Activated naive CD8-positive, alpha-beta T cell treated with anti-CD3 and anti-CD28 coated beads, Interleukin-2, amount 10 ng/mL, durations not matched to agents 7 days and 5 days (primary cell): ENCODE results near the gene UBE2D4. TPM values are rescaled to one million over a fixed set of nuclear protein-coding genes. Genes with fewer than 3 reads are reported as not detected.

ENCODE experiments used
- ATAC-seq: fragments of 150-1000 bp; cut with Tn5 transposase; one replicate; pipeline ENCODE4 v1.10.0; 2021; ENCODE audit warnings: low read depth, moderate library complexity
- POLR2A ChIA-PET: fragments of 350-600 bp; sonication (Branson Sonifier 250); formaldehyde crosslinking; loops from one replicate; lab custom pipeline; 2021; ENCODE audit warnings: antibody characterized with exemption; lab: Charles Lee
- DNase-seq: peaks from one replicate; pipeline ENCODE4 v3.0.0; 2021
- H3K27ac Mint-ChIP-seq: one replicate; pipeline ENCODE4 v1.8.0; 2022; ENCODE audit warnings: mild to moderate bottlenecking, mixed read lengths
- H3K27me3 Mint-ChIP-seq: one replicate; pipeline ENCODE4 v1.8.0; 2022; ENCODE audit warnings: mild to moderate bottlenecking, moderate library complexity, mixed read lengths
- H3K36me3 Mint-ChIP-seq: one replicate; pipeline ENCODE4 v1.8.0; 2021; ENCODE audit warnings: mild to moderate bottlenecking, mixed read lengths
- H3K4me1 Mint-ChIP-seq: one replicate; pipeline ENCODE4 v1.8.0; 2021; ENCODE audit warnings: mixed read lengths
- H3K4me3 Mint-ChIP-seq: one replicate; pipeline ENCODE4 v1.8.0; 2022; ENCODE audit warnings: mild to moderate bottlenecking, moderate library complexity, mixed read lengths
- H3K9me3 Mint-ChIP-seq: one replicate; pipeline ENCODE4 v1.8.0; 2021; ENCODE audit warnings: mixed read lengths
- total RNA-seq, 2 experiments: library from RNA; stranded (reverse); gene quantifications; one replicate each; pipeline ENCODE4 v1.2.3, GENCODE V29; 2021

Gene UBE2D4
- 1 to 10 TPM; 6.2 to 7.5 TPM for total RNA-seq

- Mint-ChIP-seq H3K4me3 (peak within 1 kb of the TSS; percentile 91), H3K9me3 (no peaks in the 10 kb centered on the region), H3K4me1 (peaks cover 17% of the 10 kb centered on the region), H3K27me3 (no peaks in the 10 kb centered on the region), H3K27ac (peak within 1 kb of the TSS; percentile 93), H3K36me3 (peaks cover 6% of the 10 kb centered on the region)
- POLR2A ChIA-PET: interaction anchor here (0.5 to 1.6 kb wide), 8 partner anchors 8 to 995 kb away, joined by 3 to 8 read pairs (median 4); partner anchors contain the start of genes MRPS24, PSMA2 and URGCP
- peak; percentile 95 for ATAC-seq
- peak; percentile 92 for DNase-seq
Measured at GRCh38 chr7:43925984-43926797, at the start of gene UBE2D4. UBE2D4 (plus strand) TSS chr7:43926436; CDS start chr7:43926533, 97 bp downstream.

- H3K27ac Mint-ChIP-seq: no peak overlapping the region
- H3K36me3 Mint-ChIP-seq: peaks cover 25% of the 10 kb centered on the region
- ATAC-seq: no peak
Measured at GRCh38 chr7:43876976-43877745, 49.1 kb upstream of the UBE2D4 start.

GRCh38 chr7:43877968-43878864, 48.0 kb upstream of the UBE2D4 start:
- POLR2A ChIA-PET: no interaction called here
- H3K4me1 Mint-ChIP-seq: peaks cover 2% of the 10 kb centered on the region
- no peak for ATAC-seq
- no peaks in the 10 kb centered on the region for H3K27me3 Mint-ChIP-seq
- no peak for DNase-seq
- no peak overlapping the region for H3K4me3 Mint-ChIP-seq
- H3K36me3 Mint-ChIP-seq: peaks cover 22% of the 10 kb centered on the region
- H3K27ac Mint-ChIP-seq: no peak overlapping the region
- H3K9me3 Mint-ChIP-seq: peaks cover 1% of the 10 kb centered on the region

More at GRCh38 chr7:43876976-43877745, 49.1 kb upstream of the UBE2D4 start:
- no peak overlapping the region for H3K4me3 Mint-ChIP-seq
- peaks cover 1% of the 10 kb centered on the region for H3K9me3 Mint-ChIP-seq
- peaks cover 2% of the 10 kb centered on the region for H3K4me1 Mint-ChIP-seq
- DNase-seq: no peak
- POLR2A ChIA-PET: no interaction called here
- H3K27me3 Mint-ChIP-seq: no peaks in the 10 kb centered on the region

- POLR2A ChIA-PET: no interaction called here
- H3K27me3 Mint-ChIP-seq: no peaks in the 10 kb centered on the region
- no peak overlapping the region for H3K27ac Mint-ChIP-seq
- ATAC-seq (no peak), DNase-seq (no peak)
- no peaks in the 10 kb centered on the region for H3K9me3 Mint-ChIP-seq
- no peak overlapping the region for H3K4me3 Mint-ChIP-seq
- peaks cover 2% of the 10 kb centered on the region for H3K4me1 Mint-ChIP-seq
- peaks cover 21% of the 10 kb centered on the region for H3K36me3 Mint-ChIP-seq
Measured at GRCh38 chr7:43878867-43879266, 47.4 kb upstream of the UBE2D4 start.

GRCh38 chr7:43879477-43879876, 46.8 kb upstream of the UBE2D4 start:
- POLR2A ChIA-PET: interaction anchor here (0.6 to 0.7 kb wide), 2 partner anchors 50 to 437 kb away, joined by 3 read pairs; no protein-coding TSS in a partner anchor
- DNase-seq: no peak
- Mint-ChIP-seq H3K27me3 (no peaks in the 10 kb centered on the region), H3K27ac (no peak overlapping the region), H3K36me3 (peaks cover 26% of the 10 kb centered on the region), H3K4me3 (no peak overlapping the region), H3K4me1 (peaks cover 5% of the 10 kb centered on the region), H3K9me3 (no peaks in the 10 kb centered on the region)
- ATAC-seq: no peak

GRCh38 chr7:43880596-43880995, 45.6 kb upstream of the UBE2D4 start:
- POLR2A ChIA-PET: no interaction called here
- Mint-ChIP-seq H3K9me3 (no peaks in the 10 kb centered on the region), H3K4me3 (no peak overlapping the region), H3K36me3 (peaks cover 20% of the 10 kb centered on the region), H3K4me1 (peaks cover 5% of the 10 kb centered on the region), H3K27ac (no peak overlapping the region), H3K27me3 (no peaks in the 10 kb centered on the region)
- ATAC-seq: no peak
- no peak for DNase-seq

- H3K36me3 Mint-ChIP-seq: peaks cover 18% of the 10 kb centered on the region
- no peaks in the 10 kb centered on the region for H3K27me3 Mint-ChIP-seq
- POLR2A ChIA-PET: no interaction called here
- H3K27ac Mint-ChIP-seq: no peak overlapping the region
- peaks cover 10% of the 10 kb centered on the region for H3K4me1 Mint-ChIP-seq
- ATAC-seq: no peak
- no peak for DNase-seq
- no peak overlapping the region for H3K4me3 Mint-ChIP-seq
- H3K9me3 Mint-ChIP-seq: no peaks in the 10 kb centered on the region
Measured at GRCh38 chr7:43884209-43884608, 42.0 kb upstream of the UBE2D4 start.

GRCh38 chr7:43884617-43885016, 41.6 kb upstream of the UBE2D4 start:
- no peak overlapping the region for H3K27ac Mint-ChIP-seq
- H3K4me1 Mint-ChIP-seq: peaks cover 14% of the 10 kb centered on the region
- ATAC-seq: no peak
- no peaks in the 10 kb centered on the region for H3K27me3 Mint-ChIP-seq
- DNase-seq: no peak
- H3K36me3 Mint-ChIP-seq: peaks cover 18% of the 10 kb centered on the region
- POLR2A ChIA-PET: no interaction called here
- H3K4me3 Mint-ChIP-seq: no peak overlapping the region
- no peaks in the 10 kb centered on the region for H3K9me3 Mint-ChIP-seq

- no peak overlapping the region for H3K27ac Mint-ChIP-seq
- no peaks in the 10 kb centered on the region for H3K27me3 Mint-ChIP-seq
- no peaks in the 10 kb centered on the region for H3K9me3 Mint-ChIP-seq
- H3K4me3 Mint-ChIP-seq: no peak overlapping the region
- DNase-seq (no peak), ATAC-seq (no peak)
- H3K36me3 Mint-ChIP-seq: peaks cover 9% of the 10 kb centered on the region
- POLR2A ChIA-PET: no interaction called here
- H3K4me1 Mint-ChIP-seq: peaks cover 28% of the 10 kb centered on the region
Measured at GRCh38 chr7:43888993-43889945, 37.0 kb upstream of the UBE2D4 start.

GRCh38 chr7:43890468-43890867, 35.8 kb upstream of the UBE2D4 start:
- Mint-ChIP-seq H3K27ac (no peak overlapping the region), H3K27me3 (no peaks in the 10 kb centered on the region), H3K4me1 (peaks cover 28% of the 10 kb centered on the region), H3K4me3 (no peak overlapping the region), H3K9me3 (no peaks in the 10 kb centered on the region), H3K36me3 (peaks cover 8% of the 10 kb centered on the region)
- POLR2A ChIA-PET: no interaction called here
- ATAC-seq: no peak
- DNase-seq: no peak

GRCh38 chr7:43891069-43891955, 34.9 kb upstream of the UBE2D4 start:
- POLR2A ChIA-PET: no interaction called here
- Mint-ChIP-seq H3K4me3 (no peak overlapping the region), H3K4me1 (peaks cover 32% of the 10 kb centered on the region), H3K9me3 (no peaks in the 10 kb centered on the region), H3K27ac (no peak overlapping the region), H3K36me3 (peaks cover 10% of the 10 kb centered on the region), H3K27me3 (no peaks in the 10 kb centered on the region)
- ATAC-seq (no peak), DNase-seq (no peak)
